Caco-2 (cell line): ENCODE data around the gene MT1M. TPM values are rescaled to one million over a fixed set of nuclear protein-coding genes. Genes with fewer than 3 reads are reported as not detected.

Experiments
- BruUV-seq: library from RNA; stranded (reverse); fragments of 400-500 nt; replicated peaks from 2 replicates; lab custom pipeline; 2021; lab: Mats Ljungman, UMichigan
- CTCF ChIA-PET: fragments of 300-600 bp; sonication (Branson Sonifier 250); formaldehyde crosslinking; loops from one replicate; lab custom pipeline; 2022; ENCODE audit warnings: antibody characterized with exemption; lab: Charles Lee
- POLR2A ChIA-PET: fragments of 300-600 bp; sonication (Branson Sonifier 250); formaldehyde crosslinking; loops from one replicate; lab custom pipeline; 2022; ENCODE audit warnings: antibody characterized with exemption; lab: Charles Lee
- DNase-seq, 2 experiments: peaks; one replicate each; pipeline versions ENCODE4 v3.0.0 to v3.0.0-alpha.2; 2020 to 2022
- H3K27me3 ChIP-seq: replicated peaks from 2 replicates; pipeline ENCODE4 v1.6.0; 2011; ENCODE audit warnings: low read length; ENCODE audit not compliant: control insufficient read depth, insufficient read depth
- H3K36me3 ChIP-seq: 2 replicates; pipeline ENCODE4 v1.5.1; 2011; ENCODE audit warnings: low read length; ENCODE audit not compliant: control insufficient read depth, insufficient read depth
- H3K4me1 ChIP-seq: fragments of 250-450 bp; sonication (Bioruptor Pico); 2 replicates; pipeline ENCODE4 v1.5.1; 2020; ENCODE audit warnings: mild to moderate bottlenecking
- H3K4me3 ChIP-seq: 2 replicates; pipeline ENCODE4 v1.5.1; 2011; ENCODE audit warnings: low read depth, mild to moderate bottlenecking, control low read depth, low read length
- H3K9me3 ChIP-seq: fragments of 250-450 bp; sonication (Bioruptor Pico); 2 replicates; pipeline ENCODE4 v1.5.1; 2020; ENCODE audit warnings: mild to moderate bottlenecking, moderate library complexity
- H3K27ac Mint-ChIP-seq: one replicate; pipeline ENCODE4 v1.8.0; 2022; ENCODE audit warnings: mixed read lengths; ENCODE audit not compliant: unreplicated experiment
- H3K27me3 Mint-ChIP-seq: one replicate; pipeline ENCODE4 v1.8.0; 2022; ENCODE audit warnings: mixed read lengths; ENCODE audit not compliant: insufficient read depth, unreplicated experiment
- H3K36me3 Mint-ChIP-seq: one replicate; pipeline ENCODE4 v1.8.0; 2022; ENCODE audit warnings: mild to moderate bottlenecking, mixed read lengths; ENCODE audit not compliant: insufficient read depth, unreplicated experiment
- H3K4me1 Mint-ChIP-seq: one replicate; pipeline ENCODE4 v1.8.0; 2022; ENCODE audit warnings: low read depth, mixed read lengths; ENCODE audit not compliant: unreplicated experiment
- H3K4me3 Mint-ChIP-seq: one replicate; pipeline ENCODE4 v1.8.0; 2022; ENCODE audit warnings: mild to moderate bottlenecking, moderate library complexity, mixed read lengths; ENCODE audit not compliant: unreplicated experiment
- H3K9me3 Mint-ChIP-seq: one replicate; pipeline ENCODE4 v1.8.0; 2022; ENCODE audit warnings: mixed read lengths; ENCODE audit not compliant: unreplicated experiment
- CTCF ChIP-seq, 2 experiments: fragments of 200-600 bp in 1 of 2; IDR thresholded peaks; 1 replicate in 1 of 2; 2 replicates in 1 of 2; pipeline versions ENCODE4 v1.5.1 to v1.8.0; 2011 to 2022; ENCODE audit warnings: antibody characterized with exemption in 1 of 2, control low read depth in 1 of 2, inconsistent platforms in 1 of 2, low read depth in 1 of 2, low read length in 1 of 2, mild to moderate bottlenecking in 1 of 2, moderate library complexity in 1 of 2; ENCODE audit not compliant: insufficient read depth in 1 of 2, severe bottlenecking in 1 of 2, unreplicated experiment in 1 of 2
- intact Hi-C: fragments of 100-400 bp; cut with micrococcal nuclease; formaldehyde crosslinking; loops from one replicate; pipeline ENCODE4 v1.10.0; 2022; ENCODE audit not compliant: unreplicated experiment
- total RNA-seq: library from RNA; stranded (reverse); gene quantifications from 2 replicates; pipeline ENCODE4 v1.2.3, GENCODE V29; 2022

MT1M gene
- total RNA-seq, 1 experiment from 2014 or later, result not detected

GRCh38 chr16:56608043-56608875 lies 24.2 kb upstream of the MT1M start, which contains the start of gene MT2A:
MT2A (plus strand) TSS chr16:56608584; CDS start chr16:56608656, 72 bp downstream.
- intact Hi-C loops, result loop anchor here (5.0 kb wide), 1 partner anchor 49 kb away; the partner anchor contains the start of gene MT1F
- Mint-ChIP-seq H3K27ac (peak within 1 kb of the TSS; percentile 66), H3K27me3 (peaks cover 3% of the 10 kb centered on the region), H3K4me1 (peaks cover 25% of the 10 kb centered on the region), H3K9me3 (no peaks in the 10 kb centered on the region), H3K4me3 (peak within 1 kb of the TSS; percentile 74), H3K36me3 (no peaks in the 10 kb centered on the region)
- no peak for TF ChIP-seq CTCF (IDR thresholded peaks at IDR 0.05; ENCODE audit: insufficient read depth in 1 of 2, low read depth in 1 of 2, low read length in 1 of 2, severe bottlenecking in 1 of 2, unreplicated experiment in 1 of 2)
- peak within 1 kb of the TSS; percentile 39 for H3K4me3 ChIP-seq
- ChIA-PET POLR2A (interaction anchor here (0.6 to 0.7 kb wide), 3 partner anchors 49 to 157 kb away, joined by 3 to 9 read pairs (median 5); partner anchors contain the start of genes NUDT21 and OGFOD1), CTCF (interaction anchor here (0.5 to 1.1 kb wide), 5 partner anchors 8 to 101 kb away, joined by 3 to 16 read pairs (median 3); no protein-coding TSS in a partner anchor)
- no peaks in the 10 kb centered on the region for H3K9me3 ChIP-seq
- no peaks in the 10 kb centered on the region for H3K36me3 ChIP-seq
- H3K27me3 ChIP-seq, result no peaks in the 10 kb centered on the region; the same call in 1 of the 2 replicates
- peaks cover 11% of the 10 kb centered on the region; the same call in 1 of the 2 replicates for H3K4me1 ChIP-seq
- DNase-seq, result peak; percentile 92 to 93
- no TSS peak for BruUV-seq

GRCh38 chr16:56608876-56609462 lies 23.5 kb upstream of the MT1M start:
- peak overlapping the region; percentile 39 for H3K4me3 ChIP-seq
- no peak for TF ChIP-seq CTCF (IDR thresholded peaks at IDR 0.05; ENCODE audit: insufficient read depth in 1 of 2, low read depth in 1 of 2, low read length in 1 of 2, severe bottlenecking in 1 of 2, unreplicated experiment in 1 of 2)
- Mint-ChIP-seq H3K4me1 (peaks cover 25% of the 10 kb centered on the region), H3K27me3 (peaks cover 3% of the 10 kb centered on the region), H3K9me3 (no peaks in the 10 kb centered on the region), H3K4me3 (peak overlapping the region; percentile 74), H3K36me3 (no peaks in the 10 kb centered on the region), H3K27ac (peak overlapping the region; percentile 8)
- H3K27me3 ChIP-seq, result no peaks in the 10 kb centered on the region; the same call in 1 of the 2 replicates
- no TSS peak for BruUV-seq
- H3K36me3 ChIP-seq, result no peaks in the 10 kb centered on the region
- peaks cover 11% of the 10 kb centered on the region; the same call in 1 of the 2 replicates for H3K4me1 ChIP-seq
- intact Hi-C loops, result loop anchor here (5.0 kb wide), 1 partner anchor 48 kb away; the partner anchor contains the start of gene MT1F
- peak in 1 of 2 experiments; percentile 25 for DNase-seq
- ChIA-PET POLR2A (interaction anchor here (0.6 kb wide), 1 partner anchor 48 kb away, joined by 9 read pairs; no protein-coding TSS in a partner anchor), CTCF (interaction anchor here (0.5 to 1.1 kb wide), 4 partner anchors 8 to 93 kb away, joined by 3 to 16 read pairs (median 4); no protein-coding TSS in a partner anchor)
- H3K9me3 ChIP-seq, result no peaks in the 10 kb centered on the region

GRCh38 chr16:56609463-56609921 lies 23.0 kb upstream of the MT1M start:
- ChIA-PET CTCF (no interaction called here), POLR2A (no interaction called here)
- Histone ChIP-seq H3K4me3 (peak overlapping the region; percentile 39), H3K4me1 (peaks cover 11% of the 10 kb centered on the region; the same call in 1 of the 2 replicates), H3K36me3 (no peaks in the 10 kb centered on the region), H3K27me3 (no peaks in the 10 kb centered on the region; the same call in 1 of the 2 replicates), H3K9me3 (no peaks in the 10 kb centered on the region)
- Mint-ChIP-seq H3K36me3 (no peaks in the 10 kb centered on the region), H3K27me3 (peaks cover 3% of the 10 kb centered on the region), H3K27ac (peak overlapping the region; percentile 8), H3K9me3 (no peaks in the 10 kb centered on the region), H3K4me3 (peak overlapping the region; percentile 74), H3K4me1 (peaks cover 25% of the 10 kb centered on the region)
- DNase-seq, result peak in 1 of 2 experiments; percentile 14
- BruUV-seq, result no TSS peak
- intact Hi-C loops, result loop anchor here (5.0 kb wide), 1 partner anchor 48 kb away; the partner anchor contains the start of gene MT1F
- no peak for TF ChIP-seq CTCF (IDR thresholded peaks at IDR 0.05; ENCODE audit: insufficient read depth in 1 of 2, low read depth in 1 of 2, low read length in 1 of 2, severe bottlenecking in 1 of 2, unreplicated experiment in 1 of 2)
